ENCODE measurements around the gene OLIG3.

OLIG3 gene

GRCh38 chr6:137467211-137467610 is 27.0 kb downstream of the OLIG3 start:
- no peak for DNase-seq (ENCODE audit: low spot score)

GRCh38 chr6:137465378-137466009 is 28.7 kb downstream of the OLIG3 start:
- DNase-seq (ENCODE audit: low spot score): no peak

- no peak for DNase-seq (ENCODE audit: low spot score)
These were observed 41.8 kb downstream of the OLIG3 start for GRCh38 chr6:137452333-137452894.

GRCh38 chr6:137443901-137444300 is 50.3 kb downstream of the OLIG3 start:
- DNase-seq (ENCODE audit: low spot score): no peak

Data from CD4-positive, alpha-beta T cell treated with Interleukin-15 for 4 hours (primary cell).